ENCODE data around the gene SKOR2.
"Not testable (repeated sequence)": the region's sequence is repeated elsewhere in the genome, so short reads cannot be mapped to it uniquely, and the experiment has no call there.

The SKOR2 gene

DNA sequence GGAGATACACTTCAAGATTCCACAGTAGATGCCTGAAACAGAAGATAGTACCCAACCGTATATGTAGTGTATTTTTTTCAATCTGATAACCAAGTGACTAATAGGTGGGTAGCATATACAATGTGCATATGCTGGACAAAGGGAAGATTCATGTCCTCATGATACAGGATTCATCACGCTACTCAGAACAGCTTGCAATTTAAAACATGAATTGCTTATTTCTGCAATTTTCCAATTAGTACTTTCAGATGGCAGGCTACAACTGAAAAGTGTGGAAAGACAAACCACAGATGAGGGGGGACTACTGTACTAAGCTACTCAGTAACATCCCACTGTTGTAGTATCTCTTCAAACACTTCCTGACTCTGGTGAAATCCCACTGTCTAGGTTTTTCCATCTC, 79.0 kb downstream of the SKOR2 start:
- in situ Hi-C loops (cut with MboI; ENCODE audit: low sequenced_read_pairs, unreplicated experiment), result no loop called here
- DNase-seq (ENCODE audit: low spot score), result no peak
- TF ChIP-seq, protein P1, sequence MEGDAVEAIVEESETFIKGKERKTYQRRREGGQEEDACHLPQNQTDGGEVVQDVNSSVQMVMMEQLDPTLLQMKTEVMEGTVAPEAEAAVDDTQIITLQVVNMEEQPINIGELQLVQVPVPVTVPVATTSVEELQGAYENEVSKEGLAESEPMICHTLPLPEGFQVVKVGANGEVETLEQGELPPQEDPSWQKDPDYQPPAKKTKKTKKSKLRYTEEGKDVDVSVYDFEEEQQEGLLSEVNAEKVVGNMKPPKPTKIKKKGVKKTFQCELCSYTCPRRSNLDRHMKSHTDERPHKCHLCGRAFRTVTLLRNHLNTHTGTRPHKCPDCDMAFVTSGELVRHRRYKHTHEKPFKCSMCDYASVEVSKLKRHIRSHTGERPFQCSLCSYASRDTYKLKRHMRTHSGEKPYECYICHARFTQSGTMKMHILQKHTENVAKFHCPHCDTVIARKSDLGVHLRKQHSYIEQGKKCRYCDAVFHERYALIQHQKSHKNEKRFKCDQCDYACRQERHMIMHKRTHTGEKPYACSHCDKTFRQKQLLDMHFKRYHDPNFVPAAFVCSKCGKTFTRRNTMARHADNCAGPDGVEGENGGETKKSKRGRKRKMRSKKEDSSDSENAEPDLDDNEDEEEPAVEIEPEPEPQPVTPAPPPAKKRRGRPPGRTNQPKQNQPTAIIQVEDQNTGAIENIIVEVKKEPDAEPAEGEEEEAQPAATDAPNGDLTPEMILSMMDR (IDR thresholded peaks at IDR 0.05; ENCODE audit: borderline replicate concordance, control extremely low read depth, extremely low read depth, insufficient read depth, missing control alignments), result no peak

DNA sequence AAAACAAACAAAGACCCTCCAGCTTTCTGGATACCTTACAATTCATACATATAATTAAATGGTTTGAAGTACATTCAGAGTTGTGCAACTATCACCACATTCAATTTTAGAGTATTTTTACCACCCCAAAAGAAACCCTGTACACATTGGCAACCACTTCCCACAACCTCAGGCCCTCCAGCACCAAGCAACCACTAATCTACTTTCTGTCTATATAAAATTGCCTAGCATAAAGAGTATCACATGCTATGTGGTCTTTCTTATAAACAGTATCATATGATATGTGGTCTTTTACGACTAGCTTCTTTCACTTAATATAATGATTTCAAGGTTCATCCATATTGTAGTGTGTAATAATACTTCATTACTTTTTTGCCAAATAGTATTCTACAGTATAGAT, 82.5 kb downstream of the SKOR2 start:
- no peak for DNase-seq (ENCODE audit: low spot score)
- in situ Hi-C loops (cut with MboI; ENCODE audit: low sequenced_read_pairs, unreplicated experiment), result no loop called here
- TF ChIP-seq, protein P1 (IDR thresholded peaks at IDR 0.05; ENCODE audit: borderline replicate concordance, control extremely low read depth, extremely low read depth, insufficient read depth, missing control alignments), result no peak

DNA sequence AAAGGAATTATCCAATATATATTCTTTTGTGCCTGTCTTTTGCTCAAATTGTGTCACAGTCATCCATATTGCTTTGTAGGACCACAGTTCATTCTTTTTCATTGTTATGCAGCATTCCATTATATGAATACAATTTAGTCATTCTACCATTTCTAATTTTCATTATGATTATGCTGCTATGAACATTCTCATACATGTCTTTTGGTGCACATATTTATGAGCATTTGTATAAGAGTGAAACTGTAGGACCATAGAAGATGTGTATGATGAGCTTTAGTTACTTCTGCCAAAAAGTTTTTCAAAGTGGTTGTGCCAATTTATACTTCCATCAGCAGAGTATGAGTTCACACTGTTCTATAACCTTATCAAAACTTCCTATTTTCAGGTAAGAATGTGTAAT, 83.0 kb downstream of the SKOR2 start:
- in situ Hi-C loops (cut with MboI; ENCODE audit: low sequenced_read_pairs, unreplicated experiment), result no loop called here
- TF ChIP-seq, protein P1 (IDR thresholded peaks at IDR 0.05; ENCODE audit: borderline replicate concordance, control extremely low read depth, extremely low read depth, insufficient read depth, missing control alignments), result no peak
- no peak for DNase-seq (ENCODE audit: low spot score)

DNA sequence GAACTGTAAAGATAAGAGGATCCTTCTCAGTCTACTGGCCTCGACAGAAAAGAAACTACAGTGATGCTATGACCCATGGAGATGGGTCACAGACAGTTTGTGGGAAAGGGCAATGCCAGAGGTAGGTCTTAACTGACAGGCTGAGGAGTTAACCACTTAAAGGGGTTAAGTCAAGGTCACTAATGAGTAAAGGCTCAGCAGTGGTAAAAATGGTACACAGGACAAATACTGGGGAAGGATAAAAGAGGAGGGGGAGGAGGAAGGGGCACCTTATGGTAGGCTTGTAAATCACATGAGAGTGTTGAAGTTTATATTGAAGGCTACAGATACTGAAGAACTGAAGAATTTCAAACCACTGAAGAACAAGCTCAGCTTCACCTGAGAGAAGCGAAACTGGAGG, 85.2 kb downstream of the SKOR2 start:
- DNase-seq (ENCODE audit: low spot score), result no peak
- TF ChIP-seq, protein P1 (IDR thresholded peaks at IDR 0.05; ENCODE audit: borderline replicate concordance, control extremely low read depth, extremely low read depth, insufficient read depth, missing control alignments), result no peak
- in situ Hi-C loops (cut with MboI; ENCODE audit: low sequenced_read_pairs, unreplicated experiment), result no loop called here

DNA sequence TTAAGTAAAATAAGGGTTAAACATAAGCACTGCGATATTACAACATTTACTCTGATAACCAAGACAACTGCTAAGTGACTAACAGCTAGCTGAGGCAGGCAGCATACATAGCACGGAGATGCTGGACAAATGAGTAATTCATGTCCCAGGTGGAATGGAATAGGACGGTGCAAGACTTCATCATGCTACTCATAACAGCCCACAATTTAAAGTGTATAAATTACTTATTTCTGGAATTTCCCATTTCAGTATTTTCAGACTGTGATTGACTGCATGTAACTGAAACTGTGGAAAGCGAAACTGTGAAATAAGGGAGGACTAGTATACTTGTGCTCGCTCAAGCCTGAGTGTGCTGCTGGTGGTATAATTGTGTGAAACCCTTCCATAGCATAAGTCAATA, 88.2 kb downstream of the SKOR2 start:
- DNase-seq (ENCODE audit: low spot score), result peak; percentile 30
- in situ Hi-C loops (cut with MboI; ENCODE audit: low sequenced_read_pairs, unreplicated experiment), result no loop called here
- TF ChIP-seq, protein P1 (IDR thresholded peaks at IDR 0.05; ENCODE audit: borderline replicate concordance, control extremely low read depth, extremely low read depth, insufficient read depth, missing control alignments), result no peak

DNA sequence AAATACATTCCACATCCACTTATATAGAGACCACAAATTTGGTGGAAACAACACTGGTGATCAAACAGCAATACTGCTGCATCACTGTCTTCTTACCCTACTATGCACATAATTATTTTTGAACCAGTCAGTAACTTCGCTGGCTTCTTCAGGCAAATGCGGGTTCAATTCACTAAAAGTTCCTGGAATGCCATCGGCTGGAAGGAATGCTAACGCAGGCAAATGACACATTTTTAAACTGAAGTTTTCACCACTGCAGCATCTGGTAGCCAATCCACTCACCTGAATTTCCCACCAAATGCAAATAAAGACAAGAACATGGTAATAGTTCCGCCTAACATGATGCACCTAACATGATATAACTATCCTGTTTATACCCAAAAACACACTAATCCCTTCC, 91.2 kb downstream of the SKOR2 start:
- in situ Hi-C loops (cut with MboI; ENCODE audit: low sequenced_read_pairs, unreplicated experiment), result no loop called here

DNA sequence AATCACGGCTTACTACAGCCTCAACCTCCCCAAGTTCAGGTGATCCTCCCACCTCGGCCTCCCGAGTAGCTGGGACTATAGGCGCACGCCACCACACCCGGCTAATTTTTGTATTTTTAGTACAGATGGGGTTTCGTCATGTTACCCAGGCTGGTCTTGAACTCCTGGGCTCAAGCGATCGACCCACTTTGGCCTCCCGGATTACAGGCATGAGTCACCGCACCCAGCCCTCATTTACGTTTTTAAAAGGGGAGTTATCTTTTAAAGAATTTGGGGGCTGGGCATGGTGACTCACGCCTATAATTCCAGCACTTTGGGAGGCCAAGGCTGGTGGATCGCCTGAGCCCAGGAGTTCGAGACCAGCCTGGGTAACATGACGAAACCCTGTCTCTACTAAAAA, 93.1 kb downstream of the SKOR2 start:
- not testable (repeated sequence) for DNase-seq (ENCODE audit: low spot score)

More for the DNA sequence above, 91.2 kb downstream of the SKOR2 start:
- no peak for DNase-seq (ENCODE audit: low spot score)
- TF ChIP-seq, protein P1 (IDR thresholded peaks at IDR 0.05; ENCODE audit: borderline replicate concordance, control extremely low read depth, extremely low read depth, insufficient read depth, missing control alignments), result no peak

More for the DNA sequence above, 93.1 kb downstream of the SKOR2 start:
- in situ Hi-C loops (cut with MboI; ENCODE audit: low sequenced_read_pairs, unreplicated experiment), result not testable (repeated sequence)
